Measurements from ENCODE around the gene IBTK. TPM values are rescaled to one million over a fixed set of nuclear protein-coding genes. Genes with fewer than 3 reads are reported as not detected.

The IBTK gene
- total RNA-seq, 3 donors from 2014 or later, result 25.6 to 41.1 (median 33.4) TPM

DNA sequence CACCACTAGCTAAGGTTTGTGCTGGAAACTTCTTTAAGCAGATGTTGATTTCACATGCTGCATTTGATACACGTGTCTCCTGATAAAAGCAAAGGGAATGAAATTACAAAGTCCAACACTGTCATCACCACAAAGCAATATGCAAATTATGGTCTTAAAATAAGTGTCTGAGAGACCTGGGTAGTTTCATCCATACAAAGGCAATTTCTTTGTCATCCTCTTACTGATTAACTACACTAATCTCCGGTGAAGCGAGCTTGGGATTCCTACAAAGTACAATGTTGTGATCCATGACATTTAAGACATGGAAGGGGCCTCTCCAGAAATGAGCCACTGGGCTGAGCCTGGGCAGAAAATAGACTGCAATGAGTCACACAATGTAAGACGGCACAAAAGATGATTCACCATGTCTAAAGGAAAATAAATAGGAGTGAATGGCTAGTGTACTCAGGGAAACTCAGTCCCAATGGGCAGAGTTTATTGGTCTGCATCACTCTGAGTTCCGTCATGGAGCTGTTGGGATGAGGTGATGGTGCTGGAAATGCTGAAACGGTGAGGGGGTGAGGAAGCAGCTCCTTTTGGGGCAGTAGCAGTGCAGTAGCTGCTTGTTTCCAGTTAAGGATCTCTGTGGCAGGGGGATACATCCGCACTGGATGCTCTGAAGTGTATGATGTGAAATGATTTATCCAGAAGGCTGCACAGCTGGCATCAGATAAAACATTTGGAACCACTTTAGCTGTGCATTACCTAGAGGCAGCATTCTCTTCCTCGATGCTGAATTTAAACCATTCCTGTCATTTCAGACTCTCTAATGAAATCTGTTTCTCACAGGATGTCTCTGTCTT, 103.3 kb downstream of the IBTK start:
- Histone ChIP-seq H3K4me1 (no peaks in the 10 kb centered on the region), H3K27me3 (no peaks in the 10 kb centered on the region), H3K36me3 (no peaks in the 10 kb centered on the region), H3K9me3 (no peaks in the 10 kb centered on the region), H3K27ac (peak overlapping the region; percentile 66 to 68), H3K4me3 (no peak overlapping the region)
- intact Hi-C loops (cut with DNase I; ENCODE audit: low total_unique reads), result loop anchor here (5.0 kb wide), 1 partner anchor 1537 kb away; no protein-coding TSS in a partner anchor
- no peak for TF ChIP-seq POLR2A (IDR thresholded peaks at IDR 0.05)
- TF ChIP-seq, protein P1, sequence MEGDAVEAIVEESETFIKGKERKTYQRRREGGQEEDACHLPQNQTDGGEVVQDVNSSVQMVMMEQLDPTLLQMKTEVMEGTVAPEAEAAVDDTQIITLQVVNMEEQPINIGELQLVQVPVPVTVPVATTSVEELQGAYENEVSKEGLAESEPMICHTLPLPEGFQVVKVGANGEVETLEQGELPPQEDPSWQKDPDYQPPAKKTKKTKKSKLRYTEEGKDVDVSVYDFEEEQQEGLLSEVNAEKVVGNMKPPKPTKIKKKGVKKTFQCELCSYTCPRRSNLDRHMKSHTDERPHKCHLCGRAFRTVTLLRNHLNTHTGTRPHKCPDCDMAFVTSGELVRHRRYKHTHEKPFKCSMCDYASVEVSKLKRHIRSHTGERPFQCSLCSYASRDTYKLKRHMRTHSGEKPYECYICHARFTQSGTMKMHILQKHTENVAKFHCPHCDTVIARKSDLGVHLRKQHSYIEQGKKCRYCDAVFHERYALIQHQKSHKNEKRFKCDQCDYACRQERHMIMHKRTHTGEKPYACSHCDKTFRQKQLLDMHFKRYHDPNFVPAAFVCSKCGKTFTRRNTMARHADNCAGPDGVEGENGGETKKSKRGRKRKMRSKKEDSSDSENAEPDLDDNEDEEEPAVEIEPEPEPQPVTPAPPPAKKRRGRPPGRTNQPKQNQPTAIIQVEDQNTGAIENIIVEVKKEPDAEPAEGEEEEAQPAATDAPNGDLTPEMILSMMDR (IDR thresholded peaks at IDR 0.05), result no peak
- TF ChIP-seq POLR2AphosphoS5 (IDR thresholded peaks at IDR 0.05), result no peak
- DNase-seq (ENCODE audit: low spot score in 2 of 2), result no peak

DNA sequence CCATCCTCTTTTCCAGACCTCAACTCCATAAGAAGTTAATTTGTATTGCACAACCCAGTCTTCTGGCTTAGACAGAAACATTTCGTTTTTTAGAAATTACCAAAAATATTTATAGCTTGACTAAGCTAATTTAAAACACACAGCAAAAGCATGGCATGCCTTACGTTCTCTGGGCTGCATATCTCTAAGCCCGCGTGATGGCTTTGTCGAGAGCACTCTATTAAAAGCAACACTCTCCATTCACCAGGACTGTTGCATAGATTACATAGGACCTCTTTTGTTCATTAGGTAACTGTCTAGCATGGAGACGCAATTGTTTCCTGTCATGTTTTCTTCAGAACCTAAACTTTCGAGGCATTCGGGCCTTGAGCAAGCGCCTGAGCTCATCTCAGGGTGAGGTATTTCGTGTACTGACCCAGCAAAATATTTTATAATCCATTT, 104.5 kb downstream of the IBTK start:
- Histone ChIP-seq H3K27ac (peak overlapping the region; percentile 60 to 66), H3K27me3 (no peaks in the 10 kb centered on the region), H3K9me3 (no peaks in the 10 kb centered on the region), H3K4me1 (no peaks in the 10 kb centered on the region), H3K36me3 (no peaks in the 10 kb centered on the region), H3K4me3 (no peak overlapping the region)
- TF ChIP-seq, protein P1 (IDR thresholded peaks at IDR 0.05), result no peak
- TF ChIP-seq POLR2AphosphoS5 (IDR thresholded peaks at IDR 0.05), result no peak
- no peak for TF ChIP-seq POLR2A (IDR thresholded peaks at IDR 0.05)
- intact Hi-C loops (cut with DNase I; ENCODE audit: low total_unique reads), result loop anchor here (5.0 kb wide), 1 partner anchor 1536 kb away; no protein-coding TSS in a partner anchor
- DNase-seq (ENCODE audit: low spot score in 2 of 2), result no peak

DNA sequence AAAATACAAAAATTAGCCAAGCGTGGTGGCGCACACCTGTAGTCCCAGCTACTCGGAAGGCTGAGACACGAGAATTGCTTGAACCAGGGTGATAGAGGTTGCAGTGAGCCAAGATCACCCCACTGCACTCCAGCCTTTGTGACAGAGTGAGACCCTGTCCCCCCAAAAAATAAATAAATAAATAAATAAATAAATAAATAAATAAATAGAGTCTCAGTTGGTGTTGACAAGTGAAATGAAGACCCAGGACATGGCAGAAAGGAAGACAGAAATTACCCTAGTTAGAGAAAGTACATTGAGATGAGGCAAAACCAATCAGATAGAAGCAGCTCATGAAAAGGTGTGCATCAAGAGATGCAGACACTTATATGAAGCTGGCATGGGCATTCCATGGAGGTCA, 105.0 kb downstream of the IBTK start:
- Histone ChIP-seq H3K27ac (peak overlapping the region; percentile 60 to 66), H3K9me3 (no peaks in the 10 kb centered on the region), H3K4me3 (no peak overlapping the region), H3K4me1 (no peaks in the 10 kb centered on the region), H3K36me3 (no peaks in the 10 kb centered on the region), H3K27me3 (no peaks in the 10 kb centered on the region)
- DNase-seq (ENCODE audit: low spot score in 2 of 2), result no peak
- intact Hi-C loops (cut with DNase I; ENCODE audit: low total_unique reads), result loop anchor here (5.0 kb wide), 1 partner anchor 1535 kb away; no protein-coding TSS in a partner anchor
- TF ChIP-seq POLR2A (IDR thresholded peaks at IDR 0.05), result no peak
- TF ChIP-seq, protein P1 (IDR thresholded peaks at IDR 0.05), result no peak
- TF ChIP-seq POLR2AphosphoS5 (IDR thresholded peaks at IDR 0.05), result no peak

DNA sequence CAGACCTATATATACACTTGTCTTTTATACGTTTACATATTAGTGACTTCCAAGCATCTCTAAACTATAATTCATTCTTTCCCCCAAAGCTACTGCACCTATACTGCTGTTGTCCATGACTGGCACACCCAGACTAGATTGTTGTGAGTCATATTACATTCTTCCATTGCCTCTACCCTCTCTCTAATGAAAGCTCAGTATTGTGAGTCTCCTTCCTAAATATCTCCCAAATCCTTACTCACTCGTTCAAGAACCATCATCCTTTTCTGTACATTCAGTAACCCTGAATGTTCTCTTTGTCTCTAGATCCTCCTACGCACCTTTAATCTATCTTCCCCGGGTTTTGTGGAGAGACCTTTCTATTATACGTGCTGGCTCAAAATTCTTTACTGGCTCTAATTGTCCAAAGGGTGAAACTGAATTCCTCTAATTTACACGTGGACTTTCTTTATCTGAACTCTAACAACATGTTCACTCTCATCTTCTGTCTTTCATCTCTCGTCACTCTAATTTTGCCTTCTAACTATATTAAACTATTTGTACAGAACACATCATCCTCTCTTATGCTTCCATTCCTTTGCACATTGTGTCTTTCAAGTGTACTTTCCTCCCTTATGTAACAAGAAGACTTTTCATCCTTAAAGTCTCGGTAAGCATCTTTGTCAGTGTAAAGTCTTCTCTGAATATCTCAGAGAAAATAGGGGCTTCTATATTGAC, 109.3 kb downstream of the IBTK start:
- no peaks in the 10 kb centered on the region for H3K36me3 ChIP-seq
- intact Hi-C loops (cut with DNase I; ENCODE audit: low total_unique reads), result no loop called here
- H3K4me1 ChIP-seq, result no peaks in the 10 kb centered on the region
- DNase-seq (ENCODE audit: low spot score in 2 of 2), result no peak
- H3K27me3 ChIP-seq, result no peaks in the 10 kb centered on the region
- H3K9me3 ChIP-seq, result no peaks in the 10 kb centered on the region
- no peak overlapping the region for H3K27ac ChIP-seq
- TF ChIP-seq POLR2A (IDR thresholded peaks at IDR 0.05), result no peak
- TF ChIP-seq, protein P1 (IDR thresholded peaks at IDR 0.05), result no peak
- no peak for TF ChIP-seq POLR2AphosphoS5 (IDR thresholded peaks at IDR 0.05)
- H3K4me3 ChIP-seq, result no peak overlapping the region

DNA sequence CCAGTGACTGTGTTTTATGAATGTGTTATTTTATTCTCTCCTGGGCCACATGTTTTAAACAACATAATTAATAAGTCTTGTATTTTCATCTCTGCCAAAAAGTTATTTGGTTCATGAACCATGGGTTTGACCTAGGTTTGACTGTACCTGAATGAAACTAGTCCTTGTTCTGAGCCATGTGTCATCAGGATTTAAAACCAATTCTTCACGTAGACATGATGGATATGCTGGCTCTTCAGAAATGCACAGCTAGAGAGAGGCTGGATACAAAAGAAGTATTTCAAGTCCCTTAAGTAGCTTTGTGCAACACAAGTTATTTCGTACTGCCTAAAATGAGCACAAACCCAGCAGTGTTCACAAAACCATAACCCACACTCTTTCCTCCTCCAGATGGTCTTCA, 116.1 kb downstream of the IBTK start:
- TF ChIP-seq, protein P1 (IDR thresholded peaks at IDR 0.05), result no peak
- TF ChIP-seq POLR2AphosphoS5 (IDR thresholded peaks at IDR 0.05) (no peak), POLR2A (IDR thresholded peaks at IDR 0.05) (no peak)
- H3K27me3 ChIP-seq, result no peaks in the 10 kb centered on the region
- H3K9me3 ChIP-seq, result no peaks in the 10 kb centered on the region
- intact Hi-C loops (cut with DNase I; ENCODE audit: low total_unique reads), result no loop called here
- no peak overlapping the region for H3K27ac ChIP-seq
- H3K36me3 ChIP-seq, result no peaks in the 10 kb centered on the region
- DNase-seq (ENCODE audit: low spot score in 2 of 2), result no peak
- no peak overlapping the region for H3K4me3 ChIP-seq
- H3K4me1 ChIP-seq, result no peaks in the 10 kb centered on the region
